Peyer's patch (tissue), 4 donors: ENCODE results near the gene GOLGA8B.

ENCODE experiments used
- POLR2A ChIP-seq, 2 donors: fragments of 450-650 bp; IDR thresholded peaks; one replicate each; pipeline ENCODE4 v1.5.1; 2017; ENCODE audit warnings: antibody characterized with exemption in 2 of 2, mild to moderate bottlenecking in 2 of 2, moderate library complexity in 2 of 2
- TF ChIP-seq, protein P1 (sequence below), 6 experiments: fragments of 450-650 bp in 4 of 6; fragments of 200-600 bp in 2 of 6; sonication (generic) in 1 of 6; IDR thresholded peaks; one replicate each; pipeline ENCODE4 v1.5.1; 2017 to 2019; ENCODE audit warnings: antibody characterized with exemption in 6 of 6, mild to moderate bottlenecking in 3 of 6, moderate library complexity in 1 of 6

DNA sequence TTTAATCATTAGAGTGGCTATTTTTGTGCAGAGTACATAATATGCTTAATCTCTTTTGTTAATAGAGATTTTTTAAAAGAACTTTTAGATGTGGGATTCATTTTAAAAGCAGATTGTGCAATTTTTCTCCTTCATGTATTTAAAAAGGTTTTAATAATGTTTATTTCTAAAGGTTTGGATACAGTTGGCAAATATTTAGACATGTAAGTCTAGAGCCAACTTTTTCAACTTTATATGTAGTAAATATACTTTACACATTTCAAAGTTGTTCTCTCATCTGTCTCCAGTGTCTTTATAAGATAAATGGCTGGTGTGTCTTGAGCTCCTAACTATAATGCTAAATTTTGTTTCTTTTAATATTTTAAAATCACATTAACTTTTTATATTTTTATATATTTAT is 22.7 kb upstream of the GOLGA8B start:
- TF ChIP-seq, protein P1, sequence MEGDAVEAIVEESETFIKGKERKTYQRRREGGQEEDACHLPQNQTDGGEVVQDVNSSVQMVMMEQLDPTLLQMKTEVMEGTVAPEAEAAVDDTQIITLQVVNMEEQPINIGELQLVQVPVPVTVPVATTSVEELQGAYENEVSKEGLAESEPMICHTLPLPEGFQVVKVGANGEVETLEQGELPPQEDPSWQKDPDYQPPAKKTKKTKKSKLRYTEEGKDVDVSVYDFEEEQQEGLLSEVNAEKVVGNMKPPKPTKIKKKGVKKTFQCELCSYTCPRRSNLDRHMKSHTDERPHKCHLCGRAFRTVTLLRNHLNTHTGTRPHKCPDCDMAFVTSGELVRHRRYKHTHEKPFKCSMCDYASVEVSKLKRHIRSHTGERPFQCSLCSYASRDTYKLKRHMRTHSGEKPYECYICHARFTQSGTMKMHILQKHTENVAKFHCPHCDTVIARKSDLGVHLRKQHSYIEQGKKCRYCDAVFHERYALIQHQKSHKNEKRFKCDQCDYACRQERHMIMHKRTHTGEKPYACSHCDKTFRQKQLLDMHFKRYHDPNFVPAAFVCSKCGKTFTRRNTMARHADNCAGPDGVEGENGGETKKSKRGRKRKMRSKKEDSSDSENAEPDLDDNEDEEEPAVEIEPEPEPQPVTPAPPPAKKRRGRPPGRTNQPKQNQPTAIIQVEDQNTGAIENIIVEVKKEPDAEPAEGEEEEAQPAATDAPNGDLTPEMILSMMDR (IDR thresholded peaks at IDR 0.05) = no peak
- no peak for TF ChIP-seq POLR2A (IDR thresholded peaks at IDR 0.05)
